Uterus (tissue), 2 donors: ENCODE data around the gene PHC3.

ENCODE experiments used
- POLR2A ChIP-seq, 2 donors: fragments of 450-650 bp; IDR thresholded peaks; one replicate each; pipeline ENCODE4 v1.6.1; 2016; ENCODE audit warnings: antibody characterized with exemption in 2 of 2, mild to moderate bottlenecking in 1 of 2, moderate library complexity in 1 of 2
- TF ChIP-seq, protein P1 (sequence below), 4 experiments: fragments of 200-600 bp in 2 of 4; fragments of 450-650 bp in 2 of 4; sonication (generic) in 2 of 4; IDR thresholded peaks; one replicate each; pipeline ENCODE4 v1.5.1; 2016 to 2019; ENCODE audit warnings: antibody characterized with exemption in 4 of 4, mild to moderate bottlenecking in 2 of 4, moderate library complexity in 1 of 4

DNA sequence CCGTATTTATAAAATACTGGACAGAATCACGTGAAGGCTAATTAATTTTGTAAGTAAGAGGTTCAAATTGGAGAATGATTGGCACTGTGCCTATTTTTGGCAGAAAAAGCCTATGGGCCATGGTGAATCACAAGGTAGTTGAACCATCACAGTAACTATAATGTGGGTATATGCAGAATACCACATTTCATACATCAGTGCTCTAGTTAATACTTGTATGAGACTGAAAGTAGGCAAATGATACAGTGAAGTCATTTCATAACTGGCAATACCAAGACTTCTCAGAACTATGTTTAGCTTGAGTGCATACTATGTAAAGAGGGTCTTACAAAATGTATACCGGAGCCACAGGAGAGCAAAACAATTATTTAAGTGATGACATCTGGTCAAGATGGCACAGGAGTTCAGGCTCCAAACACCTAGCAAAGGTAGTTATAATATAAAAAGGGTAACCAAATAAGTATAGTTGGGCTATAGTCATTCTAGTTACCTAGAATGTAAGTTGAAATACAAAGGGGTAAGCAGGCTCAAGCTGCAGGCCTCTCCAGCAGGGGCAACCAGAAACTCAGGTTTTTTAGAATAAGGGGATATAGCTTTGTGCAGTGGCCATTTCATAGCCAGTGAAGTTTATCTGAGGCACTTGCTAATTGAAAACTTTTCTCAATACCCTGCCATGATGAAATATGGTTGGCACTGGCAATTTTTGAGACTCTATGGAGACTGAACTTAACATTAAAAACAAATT, 124.7 kb downstream of the PHC3 start:
- TF ChIP-seq, protein P1, sequence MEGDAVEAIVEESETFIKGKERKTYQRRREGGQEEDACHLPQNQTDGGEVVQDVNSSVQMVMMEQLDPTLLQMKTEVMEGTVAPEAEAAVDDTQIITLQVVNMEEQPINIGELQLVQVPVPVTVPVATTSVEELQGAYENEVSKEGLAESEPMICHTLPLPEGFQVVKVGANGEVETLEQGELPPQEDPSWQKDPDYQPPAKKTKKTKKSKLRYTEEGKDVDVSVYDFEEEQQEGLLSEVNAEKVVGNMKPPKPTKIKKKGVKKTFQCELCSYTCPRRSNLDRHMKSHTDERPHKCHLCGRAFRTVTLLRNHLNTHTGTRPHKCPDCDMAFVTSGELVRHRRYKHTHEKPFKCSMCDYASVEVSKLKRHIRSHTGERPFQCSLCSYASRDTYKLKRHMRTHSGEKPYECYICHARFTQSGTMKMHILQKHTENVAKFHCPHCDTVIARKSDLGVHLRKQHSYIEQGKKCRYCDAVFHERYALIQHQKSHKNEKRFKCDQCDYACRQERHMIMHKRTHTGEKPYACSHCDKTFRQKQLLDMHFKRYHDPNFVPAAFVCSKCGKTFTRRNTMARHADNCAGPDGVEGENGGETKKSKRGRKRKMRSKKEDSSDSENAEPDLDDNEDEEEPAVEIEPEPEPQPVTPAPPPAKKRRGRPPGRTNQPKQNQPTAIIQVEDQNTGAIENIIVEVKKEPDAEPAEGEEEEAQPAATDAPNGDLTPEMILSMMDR (IDR thresholded peaks at IDR 0.05) = no peak
- no peak for TF ChIP-seq POLR2A (IDR thresholded peaks at IDR 0.05)
